Measurements from ENCODE around the gene ANO3.

The ANO3 gene

DNA sequence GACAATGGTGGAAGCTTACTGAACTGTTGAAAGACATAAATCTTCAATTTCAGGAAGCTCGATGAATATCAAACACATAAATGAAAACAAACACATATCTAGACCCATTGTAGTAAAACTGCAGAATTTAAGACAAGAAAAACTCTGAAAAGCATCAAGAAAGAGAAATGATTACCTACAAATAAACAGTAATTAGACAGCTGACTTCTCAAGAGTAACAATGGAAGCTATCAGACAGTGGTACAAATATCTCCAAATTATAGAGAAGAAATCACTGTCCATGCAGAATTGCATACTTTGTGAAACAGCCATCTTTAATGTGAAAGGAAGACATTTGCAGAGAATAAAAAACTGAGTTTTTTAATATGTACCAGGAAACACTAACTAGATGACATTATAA, 45.7 kb downstream of the ANO3 start:
- Histone ChIP-seq H3K9me3 (ENCODE audit: control insufficient read depth, low read length) (peaks cover 3% of the 10 kb centered on the region), H3K36me3 (ENCODE audit: control insufficient read depth, insufficient read depth, low read length) (no peaks in the 10 kb centered on the region)

DNA sequence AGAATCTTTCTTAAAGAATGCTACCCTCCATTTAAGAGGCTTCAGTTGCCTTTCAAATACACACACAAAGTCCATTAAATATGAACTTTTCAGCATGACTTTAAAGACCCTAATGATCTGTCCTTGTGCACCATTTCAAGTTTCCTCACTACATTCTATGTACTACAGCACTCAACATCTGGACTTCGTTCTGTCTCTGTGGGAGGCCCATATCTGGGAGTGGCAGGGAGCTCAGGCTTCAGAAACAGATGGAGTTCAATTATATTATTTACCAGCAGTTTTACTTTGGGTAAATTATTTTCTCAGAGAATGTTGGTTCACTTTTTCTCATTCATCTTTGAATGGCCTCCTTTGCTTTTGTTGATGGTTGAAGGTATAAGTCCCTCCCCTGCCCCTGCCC, 67.4 kb downstream of the ANO3 start:
- Histone ChIP-seq H3K27me3 (ENCODE audit: control insufficient read depth, insufficient read depth, low read length) (no peaks in the 10 kb centered on the region), H3K36me3 (ENCODE audit: control insufficient read depth, insufficient read depth, low read length) (no peaks in the 10 kb centered on the region), H3K4me3 (ENCODE audit: low read length) (no peak overlapping the region), H3K9ac (ENCODE audit: low read length) (no peak overlapping the region), H3K9me3 (ENCODE audit: control insufficient read depth, low read length) (no peaks in the 10 kb centered on the region), H3K4me1 (ENCODE audit: control insufficient read depth, insufficient read depth, low read length) (no peaks in the 10 kb centered on the region)

More for the DNA sequence above, 45.7 kb downstream of the ANO3 start:
- no peak overlapping the region for H3K9ac ChIP-seq (ENCODE audit: low read length)
- H3K4me1 ChIP-seq (ENCODE audit: control insufficient read depth, insufficient read depth, low read length): no peaks in the 10 kb centered on the region
- H3K4me3 ChIP-seq (ENCODE audit: low read length): no peak overlapping the region
- H3K27me3 ChIP-seq (ENCODE audit: control insufficient read depth, insufficient read depth, low read length): no peaks in the 10 kb centered on the region

DNA sequence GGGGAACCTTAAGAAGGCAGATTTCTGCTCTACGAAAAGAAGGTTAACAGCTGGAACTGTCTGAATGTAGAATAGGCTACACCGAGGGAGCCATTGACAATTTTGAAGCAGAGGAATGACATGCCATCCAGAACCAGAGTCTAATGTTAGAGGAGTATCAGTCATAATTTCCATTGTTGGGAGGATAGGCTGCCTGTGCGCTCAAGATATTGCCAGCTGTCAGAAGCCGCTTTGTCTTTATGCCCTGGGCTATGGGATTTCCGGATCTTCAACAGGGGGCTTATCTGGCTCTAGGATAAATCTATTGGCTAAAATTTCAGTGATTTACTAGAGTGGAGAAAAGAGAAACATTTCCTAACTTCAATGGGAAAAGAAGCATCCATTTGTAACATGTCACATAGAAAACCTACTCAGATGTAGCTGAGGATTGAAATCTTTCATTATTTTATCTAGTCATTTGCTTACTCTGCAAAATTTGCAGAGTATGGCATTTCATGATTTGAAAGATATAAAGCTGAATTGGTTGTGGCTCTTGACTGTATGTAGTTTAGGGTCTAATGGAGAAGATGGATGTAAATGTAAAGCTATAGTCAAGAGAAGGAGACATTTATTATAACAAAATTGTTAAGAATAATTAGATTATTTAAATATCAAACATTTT, 78.9 kb downstream of the ANO3 start:
- no peaks in the 10 kb centered on the region for H3K36me3 ChIP-seq (ENCODE audit: control insufficient read depth, insufficient read depth, low read length)
- H3K9me3 ChIP-seq (ENCODE audit: control insufficient read depth, low read length): no peaks in the 10 kb centered on the region
- H3K4me1 ChIP-seq (ENCODE audit: control insufficient read depth, insufficient read depth, low read length): no peaks in the 10 kb centered on the region
- H3K9ac ChIP-seq (ENCODE audit: low read length): no peak overlapping the region
- H3K4me3 ChIP-seq (ENCODE audit: low read length): no peak overlapping the region
- H3K27me3 ChIP-seq (ENCODE audit: control insufficient read depth, insufficient read depth, low read length): no peaks in the 10 kb centered on the region

DNA sequence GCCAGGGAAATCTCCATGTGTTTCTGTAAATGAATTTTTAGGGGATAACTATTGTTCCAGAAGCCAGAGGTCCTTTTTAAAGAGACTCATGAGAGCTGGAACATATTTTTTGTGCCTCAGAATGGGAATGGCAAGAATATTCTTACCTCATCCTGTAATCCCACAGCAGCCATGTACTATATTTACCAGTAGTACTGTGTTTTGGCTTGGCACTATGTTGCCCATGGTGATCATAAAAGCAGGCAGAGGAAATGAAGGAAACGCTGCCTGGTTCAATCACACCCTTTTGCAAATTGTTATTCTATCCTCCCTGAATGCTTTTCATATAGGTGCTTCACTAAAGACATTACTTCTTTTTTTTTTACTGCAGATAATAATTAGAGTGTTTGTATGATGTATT, 81.0 kb downstream of the ANO3 start:
- H3K9me3 ChIP-seq (ENCODE audit: control insufficient read depth, low read length): no peaks in the 10 kb centered on the region
- H3K36me3 ChIP-seq (ENCODE audit: control insufficient read depth, insufficient read depth, low read length): no peaks in the 10 kb centered on the region
- H3K27me3 ChIP-seq (ENCODE audit: control insufficient read depth, insufficient read depth, low read length): no peaks in the 10 kb centered on the region
- no peaks in the 10 kb centered on the region for H3K4me1 ChIP-seq (ENCODE audit: control insufficient read depth, insufficient read depth, low read length)
- H3K9ac ChIP-seq (ENCODE audit: low read length): no peak overlapping the region
- H3K4me3 ChIP-seq (ENCODE audit: low read length): no peak overlapping the region

DNA sequence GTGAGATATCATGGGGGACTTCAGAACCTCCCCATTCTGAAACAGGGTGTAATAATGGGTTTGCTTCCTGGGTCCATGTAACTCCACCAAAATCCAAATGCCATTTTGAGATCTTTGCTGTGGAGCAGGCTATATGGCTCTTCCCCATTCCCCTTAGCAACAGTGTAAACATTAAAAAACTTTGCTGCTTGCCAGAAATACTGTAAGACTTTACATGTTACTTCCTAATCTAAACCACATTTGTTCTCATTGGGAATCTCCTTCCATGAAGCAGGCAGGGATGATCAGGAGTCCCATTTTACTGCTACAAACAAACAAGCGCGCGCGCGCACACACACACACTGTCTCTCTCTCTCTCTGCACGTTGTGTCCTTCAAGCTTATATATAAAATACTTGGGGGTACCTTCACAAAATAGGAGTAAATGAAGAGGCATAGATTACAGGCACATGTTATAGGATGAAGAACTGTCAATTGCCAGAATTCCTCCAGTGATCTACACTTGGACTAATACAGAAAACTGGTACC, 86.5 kb downstream of the ANO3 start:
- H3K27me3 ChIP-seq (ENCODE audit: control insufficient read depth, insufficient read depth, low read length): no peaks in the 10 kb centered on the region
- H3K9ac ChIP-seq (ENCODE audit: low read length): no peak overlapping the region
- no peak overlapping the region for H3K4me3 ChIP-seq (ENCODE audit: low read length)
- H3K36me3 ChIP-seq (ENCODE audit: control insufficient read depth, insufficient read depth, low read length): no peaks in the 10 kb centered on the region
- no peaks in the 10 kb centered on the region for H3K4me1 ChIP-seq (ENCODE audit: control insufficient read depth, insufficient read depth, low read length)
- H3K9me3 ChIP-seq (ENCODE audit: control insufficient read depth, low read length): no peaks in the 10 kb centered on the region

DNA sequence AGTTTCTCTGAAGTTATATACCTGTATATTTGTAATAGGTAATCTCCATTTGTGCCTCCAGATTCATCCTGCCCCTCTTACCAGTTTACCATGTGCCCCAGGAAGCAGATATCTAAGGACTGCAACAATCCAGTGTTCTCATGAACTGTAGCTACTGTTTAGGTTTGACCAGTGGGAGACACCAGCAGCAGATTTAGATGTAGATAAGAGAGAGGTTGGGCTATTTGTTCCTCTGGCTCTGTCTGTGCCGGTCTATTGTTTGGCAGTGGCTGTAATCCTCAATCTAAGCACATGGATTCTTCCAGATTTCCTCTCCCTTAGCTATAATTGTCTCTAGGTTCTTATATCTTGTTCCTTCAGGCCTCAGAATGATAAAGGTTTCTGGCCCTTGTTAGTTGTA, 88.4 kb downstream of the ANO3 start:
- Histone ChIP-seq H3K9ac (ENCODE audit: low read length) (no peak overlapping the region), H3K9me3 (ENCODE audit: control insufficient read depth, low read length) (no peaks in the 10 kb centered on the region), H3K4me1 (ENCODE audit: control insufficient read depth, insufficient read depth, low read length) (no peaks in the 10 kb centered on the region), H3K36me3 (ENCODE audit: control insufficient read depth, insufficient read depth, low read length) (no peaks in the 10 kb centered on the region), H3K27me3 (ENCODE audit: control insufficient read depth, insufficient read depth, low read length) (no peaks in the 10 kb centered on the region), H3K4me3 (ENCODE audit: low read length) (no peak overlapping the region)

DNA sequence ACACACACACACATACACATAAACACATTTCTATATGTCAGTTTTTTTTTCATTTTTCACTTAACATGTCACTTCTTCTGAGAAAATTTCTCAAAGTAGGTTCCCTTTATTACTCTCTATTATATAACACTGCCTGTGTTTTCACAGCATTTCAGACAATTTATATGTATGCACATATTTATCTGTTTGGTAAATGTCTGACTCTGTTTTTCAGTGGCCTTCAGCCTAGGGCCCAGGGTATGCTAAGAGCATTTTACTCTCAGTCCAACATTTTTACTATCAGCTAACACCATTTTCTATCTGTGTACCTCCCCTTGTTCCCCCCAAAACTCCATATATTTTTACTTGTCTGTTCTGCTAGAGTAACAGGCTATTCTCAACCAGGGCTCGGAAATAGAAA, 92.3 kb downstream of the ANO3 start:
- Histone ChIP-seq H3K27me3 (ENCODE audit: control insufficient read depth, insufficient read depth, low read length) (no peaks in the 10 kb centered on the region), H3K4me1 (ENCODE audit: control insufficient read depth, insufficient read depth, low read length) (no peaks in the 10 kb centered on the region), H3K36me3 (ENCODE audit: control insufficient read depth, insufficient read depth, low read length) (no peaks in the 10 kb centered on the region), H3K9me3 (ENCODE audit: control insufficient read depth, low read length) (no peaks in the 10 kb centered on the region), H3K9ac (ENCODE audit: low read length) (no peak overlapping the region), H3K4me3 (ENCODE audit: low read length) (no peak overlapping the region)

DNA sequence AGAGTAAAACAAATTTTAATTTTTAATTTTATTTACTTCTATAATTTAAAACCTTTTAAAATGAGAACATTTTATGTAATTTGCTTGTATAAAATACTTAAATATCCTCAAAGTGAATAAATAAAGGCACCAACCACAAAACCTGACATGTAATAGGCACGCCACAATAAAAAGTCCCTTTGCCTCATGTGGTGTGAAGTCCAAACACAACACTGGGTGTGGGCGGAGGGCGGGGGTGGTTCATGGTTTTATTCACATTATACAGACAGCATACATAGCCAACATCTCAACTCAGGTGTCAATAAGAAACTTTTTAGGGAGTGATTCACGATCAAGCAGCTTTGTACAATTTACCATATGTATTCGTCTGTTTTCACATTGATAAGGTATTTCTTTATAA, 107.9 kb downstream of the ANO3 start:
- Histone ChIP-seq H3K9me3 (ENCODE audit: control insufficient read depth, low read length) (no peaks in the 10 kb centered on the region), H3K4me3 (ENCODE audit: low read length) (no peak overlapping the region), H3K36me3 (ENCODE audit: control insufficient read depth, insufficient read depth, low read length) (no peaks in the 10 kb centered on the region), H3K9ac (ENCODE audit: low read length) (no peak overlapping the region), H3K4me1 (ENCODE audit: control insufficient read depth, insufficient read depth, low read length) (no peaks in the 10 kb centered on the region), H3K27me3 (ENCODE audit: control insufficient read depth, insufficient read depth, low read length) (no peaks in the 10 kb centered on the region)

DNA sequence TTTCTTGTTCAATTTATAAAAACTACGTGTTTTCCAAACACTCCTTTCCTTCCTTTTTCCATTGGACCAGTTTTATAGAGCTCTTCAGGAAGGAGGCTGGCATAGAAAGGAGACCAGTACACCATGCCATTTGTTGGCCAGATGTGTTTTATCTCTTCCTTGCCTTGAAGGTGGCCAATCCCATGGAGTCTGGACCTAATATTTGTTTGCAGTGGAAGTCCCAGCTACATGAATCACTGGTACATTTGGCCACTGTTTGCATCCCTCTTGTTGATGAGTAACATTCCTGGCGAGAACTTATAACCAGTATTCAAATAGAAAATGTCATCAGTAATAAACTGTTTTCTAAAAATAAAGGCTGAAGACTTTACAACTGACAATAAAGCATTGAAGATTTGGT, 110.2 kb downstream of the ANO3 start:
- Histone ChIP-seq H3K4me1 (ENCODE audit: control insufficient read depth, insufficient read depth, low read length) (no peaks in the 10 kb centered on the region), H3K4me3 (ENCODE audit: low read length) (no peak overlapping the region), H3K27me3 (ENCODE audit: control insufficient read depth, insufficient read depth, low read length) (no peaks in the 10 kb centered on the region), H3K9ac (ENCODE audit: low read length) (no peak overlapping the region), H3K36me3 (ENCODE audit: control insufficient read depth, insufficient read depth, low read length) (no peaks in the 10 kb centered on the region), H3K9me3 (ENCODE audit: control insufficient read depth, low read length) (no peaks in the 10 kb centered on the region)

DNA sequence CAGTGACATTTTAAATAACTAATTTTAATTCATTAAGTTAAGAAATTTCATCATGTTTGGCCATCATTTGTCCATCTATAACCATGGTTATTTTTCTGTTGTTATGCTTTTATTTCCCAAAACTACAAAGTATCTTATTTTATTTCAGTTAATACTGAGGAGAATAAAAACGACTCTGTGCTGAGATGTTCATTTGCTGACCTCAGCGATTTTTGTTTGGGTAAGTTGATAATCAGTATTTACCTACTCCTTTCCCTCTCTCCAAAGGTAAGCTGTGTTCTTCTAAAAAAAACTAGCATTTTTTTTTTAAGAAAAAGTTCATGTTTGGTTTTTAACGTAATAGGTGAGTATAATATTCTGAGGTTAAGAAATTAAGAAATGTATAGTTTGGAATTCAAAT, 111.7 kb downstream of the ANO3 start:
- H3K9ac ChIP-seq (ENCODE audit: low read length): no peak overlapping the region
- H3K36me3 ChIP-seq (ENCODE audit: control insufficient read depth, insufficient read depth, low read length): no peaks in the 10 kb centered on the region
- H3K9me3 ChIP-seq (ENCODE audit: control insufficient read depth, low read length): no peaks in the 10 kb centered on the region
- no peaks in the 10 kb centered on the region for H3K27me3 ChIP-seq (ENCODE audit: control insufficient read depth, insufficient read depth, low read length)
- no peak overlapping the region for H3K4me3 ChIP-seq (ENCODE audit: low read length)
- H3K4me1 ChIP-seq (ENCODE audit: control insufficient read depth, insufficient read depth, low read length): no peaks in the 10 kb centered on the region

DNA sequence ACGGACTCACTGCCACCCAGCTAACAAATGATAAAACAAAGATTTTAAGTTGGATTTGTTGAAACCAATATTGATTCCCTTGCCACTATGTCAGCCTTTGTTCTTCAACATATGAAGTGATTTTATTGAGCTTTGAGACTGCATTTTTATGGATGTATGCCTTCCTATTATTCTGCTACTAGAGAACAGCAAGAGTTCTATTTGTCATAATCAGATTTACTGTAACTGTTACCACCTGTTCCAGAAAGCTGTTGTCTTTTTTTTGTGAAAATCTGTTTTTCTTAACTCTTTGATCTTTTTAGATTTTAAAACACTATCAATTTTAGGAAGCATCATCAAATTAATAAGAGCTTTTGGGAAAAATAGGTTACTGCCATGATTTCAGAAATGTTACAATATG, 125.7 kb downstream of the ANO3 start:
- Histone ChIP-seq H3K9me3 (ENCODE audit: control insufficient read depth, low read length) (no peaks in the 10 kb centered on the region), H3K4me3 (ENCODE audit: low read length) (no peak overlapping the region)

DNA sequence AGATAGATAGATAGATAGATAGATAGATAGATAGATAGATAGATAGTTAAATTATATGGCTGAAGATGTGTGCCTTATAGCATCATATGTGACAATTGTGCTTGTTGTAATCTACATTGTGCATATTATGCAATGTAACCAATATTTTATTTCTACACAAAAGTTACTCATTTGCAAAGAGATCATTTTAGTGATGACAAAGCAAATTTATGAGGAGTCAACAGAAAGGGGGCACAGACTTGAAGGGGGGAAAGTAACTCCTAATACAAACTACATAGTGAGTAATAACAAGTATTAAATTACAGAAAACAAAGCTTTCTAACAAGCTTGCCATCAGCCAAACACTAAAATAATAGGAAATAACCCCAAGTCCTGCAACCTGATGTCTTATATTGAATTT, 133.3 kb downstream of the ANO3 start:
- Histone ChIP-seq H3K9me3 (ENCODE audit: control insufficient read depth, low read length) (no peaks in the 10 kb centered on the region), H3K27me3 (ENCODE audit: control insufficient read depth, insufficient read depth, low read length) (no peaks in the 10 kb centered on the region)

More for the DNA sequence above, 125.7 kb downstream of the ANO3 start:
- no peaks in the 10 kb centered on the region for H3K36me3 ChIP-seq (ENCODE audit: control insufficient read depth, insufficient read depth, low read length)
- no peaks in the 10 kb centered on the region for H3K4me1 ChIP-seq (ENCODE audit: control insufficient read depth, insufficient read depth, low read length)
- H3K9ac ChIP-seq (ENCODE audit: low read length): no peak overlapping the region
- H3K27me3 ChIP-seq (ENCODE audit: control insufficient read depth, insufficient read depth, low read length): no peaks in the 10 kb centered on the region

DNA sequence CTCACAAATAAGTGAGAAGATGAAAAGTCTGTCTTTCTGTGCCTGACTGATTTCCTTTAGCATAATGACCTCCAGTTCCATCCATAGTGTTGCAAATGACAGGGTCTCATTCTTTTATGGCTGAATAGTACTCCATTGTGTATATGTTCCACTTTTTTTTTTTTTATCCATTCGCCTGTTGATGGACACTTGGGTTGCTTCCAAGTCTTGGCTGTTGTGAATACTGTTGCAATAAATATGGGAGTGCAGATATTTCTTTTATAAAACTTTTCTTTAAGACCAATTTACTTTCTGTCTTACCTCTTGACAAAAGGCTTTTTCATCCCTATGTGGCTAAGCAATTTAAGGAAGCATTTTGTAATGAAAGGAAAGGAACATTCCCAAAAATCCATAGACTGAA, 135.6 kb downstream of the ANO3 start:
- Histone ChIP-seq H3K27me3 (ENCODE audit: control insufficient read depth, insufficient read depth, low read length) (no peaks in the 10 kb centered on the region), H3K4me3 (ENCODE audit: low read length) (no peak overlapping the region), H3K4me1 (ENCODE audit: control insufficient read depth, insufficient read depth, low read length) (no peaks in the 10 kb centered on the region), H3K36me3 (ENCODE audit: control insufficient read depth, insufficient read depth, low read length) (no peaks in the 10 kb centered on the region), H3K9me3 (ENCODE audit: control insufficient read depth, low read length) (no peaks in the 10 kb centered on the region), H3K9ac (ENCODE audit: low read length) (no peak overlapping the region)

More for the DNA sequence above, 133.3 kb downstream of the ANO3 start:
- Histone ChIP-seq H3K4me1 (ENCODE audit: control insufficient read depth, insufficient read depth, low read length) (no peaks in the 10 kb centered on the region), H3K9ac (ENCODE audit: low read length) (no peak overlapping the region), H3K4me3 (ENCODE audit: low read length) (no peak overlapping the region), H3K36me3 (ENCODE audit: control insufficient read depth, insufficient read depth, low read length) (no peaks in the 10 kb centered on the region)
